ENCODE data around the gene STRIP2. TPM values are rescaled to one million over a fixed set of nuclear protein-coding genes. Genes with fewer than 3 reads are reported as not detected.
"Not testable (repeated sequence)": the region's sequence is repeated elsewhere in the genome, so short reads cannot be mapped to it uniquely, and the experiment has no call there.

Gene STRIP2
- total RNA-seq, 5 donors from 2014 or later (not counting 1 experiment from before 2014, with no cell fraction given) = 0.39 to 0.47 (median 0.42) TPM

DNA sequence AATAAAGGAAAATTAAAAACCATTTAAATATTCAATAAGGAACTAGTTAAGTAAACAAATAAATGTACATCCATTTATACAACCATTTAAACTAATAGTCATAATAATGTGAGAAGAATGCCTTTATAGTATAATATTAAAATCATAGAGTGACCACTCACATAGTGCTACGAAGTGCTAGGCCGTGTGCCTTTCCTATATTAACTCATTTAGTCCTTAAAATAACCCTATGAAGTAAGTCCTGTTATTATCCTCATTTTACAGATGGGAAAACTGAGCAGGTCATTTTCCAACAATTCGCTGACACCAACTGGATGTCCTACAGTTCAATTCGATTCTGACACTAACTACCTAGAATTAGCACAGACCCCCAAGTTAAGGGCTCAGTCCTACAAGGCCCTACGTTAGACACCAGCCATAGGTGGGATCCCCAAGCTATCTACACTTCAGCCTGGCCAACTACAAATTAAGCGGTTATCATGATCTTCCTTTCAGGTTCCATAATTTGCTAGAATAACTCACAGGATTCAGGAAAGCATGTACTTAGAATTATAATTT, 4.1 kb downstream of the STRIP2 start:
- CTCF ChIA-PET = no interaction called here
- 79% methylated on average over 5 of the region's 6 CpGs for WGBS (ENCODE audit: insufficient coverage)
- DNase-seq (no peak), ATAC-seq (replicated peaks in 1 of 4) (no peak)
- Histone ChIP-seq H3K36me3 (ENCODE audit: control insufficient read depth in 2 of 2, extremely low read depth in 1 of 2, insufficient read depth in 1 of 2, low read length in 1 of 2) (no peaks in the 10 kb centered on the region), H3K27ac (ENCODE audit: low read length) (no peak overlapping the region), H3K4me3 (ENCODE audit: control insufficient read depth in 1 of 2, extremely low read depth in 1 of 2, low read length in 1 of 2) (no peak overlapping the region), H3K27me3 (replicated peaks in 1 of 2; ENCODE audit: control insufficient read depth in 2 of 2, extremely low read depth in 1 of 2, insufficient read depth in 2 of 2, low read length in 1 of 2) (peaks cover 8 to 23% of the 10 kb centered on the region in 2 experiments), H3K9me3 (no peaks in the 10 kb centered on the region), H3K4me1 (ENCODE audit: control insufficient read depth in 1 of 2, extremely low read depth in 1 of 2, insufficient read depth in 2 of 2, low read length in 2 of 2) (peaks cover 5 to 13% of the 10 kb centered on the region in 2 experiments)
- Mint-ChIP-seq H3K4me1 (peaks cover 11 to 13% (median 12%) of the 10 kb centered on the region in 3 donors), H3K4me3 (no peak overlapping the region), H3K36me3 (no peaks in the 10 kb centered on the region), H3K9me3 (no peaks in the 10 kb centered on the region), H3K27ac (no peak overlapping the region), H3K27me3 (peaks cover 18 to 19% of the 10 kb centered on the region in 2 donors)
- POLR2A ChIA-PET = no interaction called here

DNA sequence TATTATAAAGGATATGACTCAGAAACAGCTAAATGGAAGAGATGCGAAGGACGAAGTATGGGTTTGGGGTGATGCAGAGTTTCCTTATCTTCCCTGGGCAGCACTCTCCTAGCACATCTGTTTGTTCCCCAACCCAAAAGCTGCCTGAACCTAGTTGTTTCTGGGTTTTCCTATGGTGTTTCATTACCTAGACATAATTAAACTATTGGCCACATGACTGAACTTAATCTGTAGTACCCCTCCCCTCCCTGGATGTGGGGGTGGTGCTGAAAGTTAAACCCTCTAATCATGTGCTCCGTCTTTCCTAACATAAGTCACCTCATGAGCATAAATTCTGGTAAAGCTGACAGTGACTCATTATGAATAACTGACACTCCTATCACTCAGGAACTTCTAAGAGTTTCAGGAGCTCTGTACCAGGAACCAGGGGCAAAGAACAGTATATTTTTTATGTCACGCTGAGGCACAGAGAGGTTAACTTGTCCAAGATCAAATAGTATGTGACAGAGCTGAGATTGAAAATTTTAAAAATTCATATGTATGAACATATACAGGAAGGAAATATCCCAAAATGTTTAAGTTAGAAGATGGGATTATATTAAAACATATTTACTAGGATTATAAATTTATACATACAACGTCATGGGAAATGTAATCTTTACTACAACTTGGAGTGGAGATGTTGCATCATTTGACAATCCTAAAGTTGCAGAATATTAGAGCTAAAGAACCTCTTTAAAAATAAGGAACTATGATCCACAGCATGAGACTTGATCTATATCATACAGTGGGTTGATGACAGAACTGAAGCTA, 4.8 kb downstream of the STRIP2 start:
- H3K4me3 ChIP-seq (ENCODE audit: control insufficient read depth in 1 of 2, extremely low read depth in 1 of 2, low read length in 1 of 2) = no peak overlapping the region
- Mint-ChIP-seq H3K4me3 (no peak overlapping the region), H3K4me1 (peaks cover 6 to 8% (median 8%) of the 10 kb centered on the region in 3 donors), H3K9me3 (no peaks in the 10 kb centered on the region), H3K36me3 (no peaks in the 10 kb centered on the region), H3K27ac (no peak overlapping the region), H3K27me3 (peaks cover 18% of the 10 kb centered on the region in 2 donors)
- H3K36me3 ChIP-seq (ENCODE audit: control insufficient read depth in 2 of 2, extremely low read depth in 1 of 2, insufficient read depth in 1 of 2, low read length in 1 of 2) = no peaks in the 10 kb centered on the region
- no peak overlapping the region for H3K27ac ChIP-seq (ENCODE audit: low read length)
- H3K9me3 ChIP-seq = no peaks in the 10 kb centered on the region
- POLR2A ChIA-PET = no interaction called here
- H3K4me1 ChIP-seq (ENCODE audit: control insufficient read depth in 1 of 2, extremely low read depth in 1 of 2, insufficient read depth in 2 of 2, low read length in 2 of 2) = peaks cover 5 to 7% of the 10 kb centered on the region in 2 experiments
- CTCF ChIA-PET = no interaction called here
- ATAC-seq (replicated peaks in 1 of 4) (no peak), DNase-seq (no peak)
- H3K27me3 ChIP-seq (replicated peaks in 1 of 2; ENCODE audit: control insufficient read depth in 2 of 2, extremely low read depth in 1 of 2, insufficient read depth in 2 of 2, low read length in 1 of 2) = peaks cover 8 to 16% of the 10 kb centered on the region in 2 experiments
- WGBS (ENCODE audit: insufficient coverage) = no CpG with 5 or more reads among the region's 5 CpGs

DNA sequence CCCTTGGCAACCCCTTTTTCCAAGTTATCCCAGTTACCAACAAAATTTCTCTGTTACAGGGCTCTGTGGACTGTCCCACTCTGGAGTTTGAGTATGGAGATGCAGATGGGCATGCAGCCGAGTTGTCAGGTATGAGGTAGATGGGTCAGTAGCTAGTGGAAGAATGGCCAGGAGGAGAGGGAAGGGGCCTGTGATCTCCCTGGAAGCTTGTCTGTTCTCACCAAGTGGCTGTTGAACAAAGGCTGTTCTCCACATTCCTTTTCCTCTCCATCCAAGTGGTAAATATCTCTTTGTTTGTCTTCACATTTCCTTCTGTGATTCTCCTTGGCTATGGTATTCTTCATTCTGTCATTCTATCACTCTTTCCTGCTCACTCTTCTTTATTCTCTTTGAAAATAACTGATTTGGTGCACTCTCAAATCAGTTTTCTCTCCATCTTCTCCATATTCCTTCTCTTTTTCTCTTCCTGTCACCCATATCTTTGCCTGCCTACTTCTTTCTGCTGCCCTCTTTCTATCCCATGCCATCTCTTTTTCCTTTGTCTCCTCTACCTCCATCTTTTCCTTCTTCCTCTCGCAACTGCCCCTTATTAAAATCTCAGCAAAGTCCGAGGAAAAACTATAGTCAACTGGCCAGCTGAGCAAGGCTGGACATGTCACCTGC, 5.9 kb downstream of the STRIP2 start:
- CTCF ChIA-PET = no interaction called here
- Histone ChIP-seq H3K27me3 (replicated peaks in 1 of 2; ENCODE audit: control insufficient read depth in 2 of 2, extremely low read depth in 1 of 2, insufficient read depth in 2 of 2, low read length in 1 of 2) (peaks cover 8 to 10% of the 10 kb centered on the region in 2 experiments), H3K4me1 (ENCODE audit: control insufficient read depth in 1 of 2, extremely low read depth in 1 of 2, insufficient read depth in 2 of 2, low read length in 2 of 2) (peaks cover under 1 to 1% of the 10 kb centered on the region in 2 experiments), H3K9me3 (no peaks in the 10 kb centered on the region), H3K27ac (ENCODE audit: low read length) (no peak overlapping the region), H3K4me3 (ENCODE audit: control insufficient read depth in 1 of 2, extremely low read depth in 1 of 2, low read length in 1 of 2) (no peak overlapping the region), H3K36me3 (ENCODE audit: control insufficient read depth in 2 of 2, extremely low read depth in 1 of 2, insufficient read depth in 1 of 2, low read length in 1 of 2) (no peaks in the 10 kb centered on the region)
- Mint-ChIP-seq H3K36me3 (no peaks in the 10 kb centered on the region), H3K9me3 (no peaks in the 10 kb centered on the region), H3K27ac (no peak overlapping the region), H3K4me1 (peaks cover 4% of the 10 kb centered on the region in 3 donors), H3K4me3 (no peak overlapping the region), H3K27me3 (peaks cover 16% of the 10 kb centered on the region in 2 donors)
- 100% methylated on average over 1 of the region's 3 CpGs for WGBS (ENCODE audit: insufficient coverage)
- POLR2A ChIA-PET = no interaction called here
- no peak for ATAC-seq (replicated peaks in 1 of 4)
- DNase-seq = no peak

DNA sequence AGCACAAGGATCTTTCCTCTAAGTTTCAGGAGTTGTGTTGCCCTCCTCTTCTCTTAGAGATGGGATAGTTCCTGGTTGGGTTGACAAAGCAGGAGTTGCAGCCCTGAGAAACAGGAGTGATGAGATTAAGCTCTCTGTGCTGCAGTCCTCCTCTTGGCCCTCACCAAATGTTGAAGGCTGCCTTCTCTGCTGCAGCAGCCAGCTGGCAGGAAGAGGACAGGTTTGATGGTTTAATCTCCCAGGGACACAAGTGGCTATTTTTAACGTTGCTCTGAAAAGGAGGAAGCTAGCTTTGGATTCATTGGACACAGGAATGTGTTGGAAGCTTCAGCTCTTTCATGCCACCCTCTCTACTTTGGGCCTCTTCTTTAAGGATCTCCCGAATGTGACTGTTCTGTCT, 9.4 kb downstream of the STRIP2 start:
- H3K4me1 ChIP-seq (ENCODE audit: control insufficient read depth in 1 of 2, extremely low read depth in 1 of 2, insufficient read depth in 2 of 2, low read length in 2 of 2) = no peaks in the 10 kb centered on the region
- no peaks in the 10 kb centered on the region for H3K27me3 ChIP-seq (replicated peaks in 1 of 2; ENCODE audit: control insufficient read depth in 2 of 2, extremely low read depth in 1 of 2, insufficient read depth in 2 of 2, low read length in 1 of 2)
- WGBS (ENCODE audit: insufficient coverage) = no CpG with 5 or more reads among the region's 2 CpGs
- no peaks in the 10 kb centered on the region for H3K36me3 ChIP-seq (ENCODE audit: control insufficient read depth in 2 of 2, extremely low read depth in 1 of 2, insufficient read depth in 1 of 2, low read length in 1 of 2)
- DNase-seq (no peak), ATAC-seq (replicated peaks in 1 of 4) (no peak)
- POLR2A ChIA-PET = no interaction called here
- no peak overlapping the region for H3K4me3 ChIP-seq (ENCODE audit: control insufficient read depth in 1 of 2, extremely low read depth in 1 of 2, low read length in 1 of 2)
- Mint-ChIP-seq H3K27ac (no peak overlapping the region), H3K9me3 (peaks cover 0 to 3% (median 2%) of the 10 kb centered on the region in 3 donors), H3K36me3 (peaks cover under 1% of the 10 kb centered on the region), H3K4me1 (no peaks in the 10 kb centered on the region), H3K27me3 (no peaks in the 10 kb centered on the region), H3K4me3 (no peak overlapping the region)
- no peaks in the 10 kb centered on the region for H3K9me3 ChIP-seq
- H3K27ac ChIP-seq (ENCODE audit: low read length) = no peak overlapping the region
- CTCF ChIA-PET = no interaction called here

DNA sequence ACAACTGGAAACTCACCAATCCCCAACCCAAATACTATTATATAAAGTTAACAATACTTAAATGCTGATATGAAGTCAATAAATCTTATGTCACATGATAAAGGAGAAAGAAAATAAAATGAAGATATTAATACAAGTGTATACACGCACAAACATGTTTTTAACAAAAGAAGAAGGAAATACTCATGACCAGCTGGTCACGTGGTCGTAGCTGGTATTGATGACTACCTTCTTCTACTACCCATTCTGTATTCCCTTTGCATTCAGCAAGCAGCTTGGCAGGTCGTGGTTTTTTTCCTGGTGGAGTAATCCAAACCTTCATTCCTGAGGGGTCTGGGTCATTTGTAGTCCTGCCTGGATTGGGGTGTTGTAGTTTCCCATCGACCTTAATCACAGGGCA, 10.5 kb downstream of the STRIP2 start:
- H3K4me1 ChIP-seq (ENCODE audit: control insufficient read depth in 1 of 2, extremely low read depth in 1 of 2, insufficient read depth in 2 of 2, low read length in 2 of 2); H3K4me1 Mint-ChIP-seq; H3K9me3 Mint-ChIP-seq; H3K36me3 Mint-ChIP-seq; POLR2A ChIA-PET; H3K9me3 ChIP-seq; DNase-seq; H3K4me3 Mint-ChIP-seq; H3K4me3 ChIP-seq (ENCODE audit: control insufficient read depth in 1 of 2, extremely low read depth in 1 of 2, low read length in 1 of 2); H3K27me3 Mint-ChIP-seq; ATAC-seq (replicated peaks in 1 of 4); H3K27ac ChIP-seq (ENCODE audit: low read length); CTCF ChIA-PET; H3K27ac Mint-ChIP-seq; H3K36me3 ChIP-seq (ENCODE audit: control insufficient read depth in 2 of 2, extremely low read depth in 1 of 2, insufficient read depth in 1 of 2, low read length in 1 of 2); H3K27me3 ChIP-seq (replicated peaks in 1 of 2; ENCODE audit: control insufficient read depth in 2 of 2, extremely low read depth in 1 of 2, insufficient read depth in 2 of 2, low read length in 1 of 2): not testable (repeated sequence)
- 100% methylated on average over 1 of the region's 5 CpGs for WGBS (ENCODE audit: insufficient coverage)

DNA sequence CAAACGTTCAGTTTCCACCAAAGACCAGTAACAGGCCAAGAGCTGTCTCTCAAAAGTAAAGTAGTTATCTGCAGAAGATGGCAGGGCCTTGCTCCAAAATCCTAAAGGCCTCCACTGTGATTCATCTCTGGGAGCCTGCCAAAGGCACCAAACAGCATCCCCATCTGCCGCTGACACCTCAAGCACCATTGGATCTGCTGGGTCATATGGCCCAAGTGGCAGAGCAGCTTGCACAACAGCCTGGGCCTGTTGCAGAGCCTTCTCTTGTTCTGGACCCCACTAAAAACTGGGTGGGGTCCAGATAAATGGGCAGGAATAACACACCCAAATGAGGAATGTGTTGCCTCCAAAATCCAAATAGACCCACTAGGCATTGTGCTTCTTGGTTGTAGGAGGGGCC, 12.7 kb downstream of the STRIP2 start:
- WGBS (ENCODE audit: insufficient coverage) = no CpG with 5 or more reads among the region's 2 CpGs
- H3K27me3 ChIP-seq (replicated peaks in 1 of 2; ENCODE audit: control insufficient read depth in 2 of 2, extremely low read depth in 1 of 2, insufficient read depth in 2 of 2, low read length in 1 of 2); H3K27ac Mint-ChIP-seq; H3K9me3 ChIP-seq; CTCF ChIA-PET; H3K4me1 ChIP-seq (ENCODE audit: control insufficient read depth in 1 of 2, extremely low read depth in 1 of 2, insufficient read depth in 2 of 2, low read length in 2 of 2); H3K27me3 Mint-ChIP-seq; H3K4me3 ChIP-seq (ENCODE audit: control insufficient read depth in 1 of 2, extremely low read depth in 1 of 2, low read length in 1 of 2); H3K36me3 ChIP-seq (ENCODE audit: control insufficient read depth in 2 of 2, extremely low read depth in 1 of 2, insufficient read depth in 1 of 2, low read length in 1 of 2); H3K36me3 Mint-ChIP-seq; POLR2A ChIA-PET; ATAC-seq (replicated peaks in 1 of 4); H3K4me1 Mint-ChIP-seq; DNase-seq; H3K4me3 Mint-ChIP-seq; H3K27ac ChIP-seq (ENCODE audit: low read length); H3K9me3 Mint-ChIP-seq: not testable (repeated sequence)

Data from T-cell (primary cell).